Activated CD4-positive, alpha-beta T cell treated with anti-CD3 and anti-CD28 coated beads, Interleukin-2, Interleukin-6, amounts not matched to agents 100 ng/mL and 50 ng/mL, durations not matched to agents 16 hours and 8 hours (primary cell): ENCODE measurements around the gene CELA1.

ENCODE experiments used
- DNase-seq: peaks from one replicate; pipeline ENCODE4 v3.0.0-alpha.2; 2020

Gene CELA1

GRCh38 chr12:51346581-51346980, at the start of gene CELA1:
CELA1 (minus strand) TSS chr12:51346679; CDS start chr12:51346638, 41 bp downstream.
- no peak for DNase-seq

- peak; percentile 69 for DNase-seq
These were observed 49.1 kb upstream of the CELA1 start for GRCh38 chr12:51395283-51396230.

GRCh38 chr12:51393676-51394545, 47.4 kb upstream of the CELA1 start:
- DNase-seq = peak; percentile 71

GRCh38 chr12:51392556-51393237, 46.2 kb upstream of the CELA1 start:
- DNase-seq = peak; percentile 23

- DNase-seq = peak; percentile 65
These were observed 45.0 kb upstream of the CELA1 start, which contains the start of gene GALNT6 for GRCh38 chr12:51391283-51392123. GALNT6 (minus strand) TSS chr12:51391406; CDS start chr12:51379781, 11,625 bp downstream.

GRCh38 chr12:51390891-51391282, 44.4 kb upstream of the CELA1 start:
- DNase-seq = peak; percentile 22

GRCh38 chr12:51390457-51390856, 44.0 kb upstream of the CELA1 start:
- DNase-seq = no peak

- DNase-seq = no peak
These were observed 43.0 kb upstream of the CELA1 start for GRCh38 chr12:51389302-51389999.

- DNase-seq = no peak
These were observed 42.4 kb upstream of the CELA1 start for GRCh38 chr12:51388846-51389245.

GRCh38 chr12:51388069-51388799, 41.8 kb upstream of the CELA1 start:
- DNase-seq = no peak

GRCh38 chr12:51386351-51386750, 39.9 kb upstream of the CELA1 start:
- DNase-seq = no peak

GRCh38 chr12:51383269-51383905, 36.9 kb upstream of the CELA1 start:
- peak; percentile 25 for DNase-seq

GRCh38 chr12:51382173-51382572, 35.7 kb upstream of the CELA1 start:
- DNase-seq = no peak

- no peak for DNase-seq
These were observed 35.0 kb upstream of the CELA1 start for GRCh38 chr12:51381226-51382079.

GRCh38 chr12:51379571-51379970, 33.1 kb upstream of the CELA1 start:
- no peak for DNase-seq

- no peak for DNase-seq
These were observed 32.3 kb upstream of the CELA1 start for GRCh38 chr12:51378749-51379148.

- DNase-seq = no peak
These were observed 30.9 kb upstream of the CELA1 start for GRCh38 chr12:51377099-51377984.

- no peak for DNase-seq
These were observed 28.4 kb upstream of the CELA1 start for GRCh38 chr12:51374856-51375255.
